Nucleus accumbens (tissue), 56 donors: ENCODE results near the gene TLR9.
A peak's percentile ranks its signal among the peaks of the same experiment; 100 is the strongest.
"Not testable (repeated sequence)": the region's sequence is repeated elsewhere in the genome, so short reads cannot be mapped to it uniquely, and the experiment has no call there.

Source experiments
- DNase-seq, 56 donors: peaks; one replicate each; lab custom pipeline; 2025; lab: John Stamatoyannopoulos, UW

TLR9 gene

GRCh38 chr3:52181543-52181942 is 43.9 kb downstream of the TLR9 start:
- no peak for DNase-seq

- DNase-seq: no peak
These were observed 46.9 kb downstream of the TLR9 start for GRCh38 chr3:52178537-52178936.

GRCh38 chr3:52178126-52178525 is 47.3 kb downstream of the TLR9 start:
- not testable (repeated sequence) for DNase-seq

GRCh38 chr3:52177701-52178042 is 47.8 kb downstream of the TLR9 start:
- no peak for DNase-seq

- DNase-seq: no peak
These were observed 48.3 kb downstream of the TLR9 start for GRCh38 chr3:52176951-52177700.

- DNase-seq: no peak
These were observed 49.2 kb downstream of the TLR9 start for GRCh38 chr3:52176180-52176752.

- DNase-seq: no peak
These were observed 49.8 kb downstream of the TLR9 start for GRCh38 chr3:52175416-52176179.

GRCh38 chr3:52174896-52175295 is 50.5 kb downstream of the TLR9 start:
- no peak for DNase-seq

- DNase-seq: no peak
These were observed 52.3 kb downstream of the TLR9 start for GRCh38 chr3:52173101-52173500.

- peak in 30 of 56 donors; percentile 6 to 76 (median 31) for DNase-seq
These were observed 53.1 kb downstream of the TLR9 start for GRCh38 chr3:52172262-52172757.

GRCh38 chr3:52171514-52172261 is 53.8 kb downstream of the TLR9 start:
- DNase-seq: no peak
